KOPT-K1 (cell line): ENCODE results near the gene PRR14.

ENCODE experiments used
- H3K27ac ChIP-seq: fragments of 200-600 bp; sonication (generic); 2 replicates; pipeline ENCODE4 v1.5.1; 2016; ENCODE audit warnings: antibody characterized with exemption, mild to moderate bottlenecking, low read depth, low read length; ENCODE audit not compliant: poor library complexity, severe bottlenecking
- H3K36me3 ChIP-seq: fragments of 200-600 bp; sonication (generic); 2 replicates; pipeline ENCODE4 v1.5.1; 2017; ENCODE audit warnings: antibody characterized with exemption, mild to moderate bottlenecking, low read length, moderate library complexity; ENCODE audit not compliant: insufficient read depth
- H3K9me3 ChIP-seq: fragments of 200-600 bp; sonication (generic); 2 replicates; pipeline ENCODE4 v1.5.1; 2017; ENCODE audit warnings: antibody characterized with exemption, low read length, mild to moderate bottlenecking; ENCODE audit not compliant: insufficient read depth, poor library complexity, severe bottlenecking

Gene PRR14

DNA sequence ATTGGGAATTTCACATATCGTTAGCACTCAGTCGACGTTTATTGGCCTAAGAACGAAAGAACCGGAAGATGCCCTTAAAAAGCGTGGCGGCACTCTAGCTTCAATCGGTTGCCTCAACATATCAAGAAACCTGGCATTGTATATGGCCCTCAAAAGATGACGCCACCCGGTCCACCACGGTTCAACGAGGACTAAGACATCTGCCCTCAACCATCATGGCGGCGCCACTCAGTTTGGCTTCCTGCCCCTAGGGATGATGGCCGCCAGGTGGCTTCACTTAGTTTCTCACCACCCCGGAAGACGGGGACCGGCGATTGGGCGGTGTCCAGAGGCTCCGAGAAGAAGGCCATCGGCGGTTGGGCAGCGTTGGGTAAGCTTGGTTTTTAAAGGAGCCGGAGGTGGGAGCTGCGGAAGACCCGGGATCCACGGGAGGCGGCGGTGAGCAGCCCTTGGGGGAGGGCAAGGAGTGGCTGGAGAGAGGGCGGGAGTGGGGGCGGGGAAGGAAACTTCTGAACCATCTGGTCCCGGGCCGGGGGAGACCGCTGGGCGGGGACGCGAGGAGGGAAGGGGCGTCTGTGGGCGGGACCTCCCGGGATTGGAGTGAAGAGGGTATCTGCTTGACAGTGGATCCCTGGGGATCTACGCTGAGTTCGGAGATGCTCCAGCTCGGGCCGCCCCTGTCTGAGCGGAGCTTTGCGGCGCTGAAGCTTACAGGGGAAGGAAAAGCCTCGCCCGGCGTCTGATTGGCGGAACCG, at the start of gene PRR14:
PRR14 (plus strand) TSS at position 592 of the 755 bp plus-strand sequence. CDS start 686 bp downstream, outside the sequence.
- H3K9me3 ChIP-seq = no peaks in the 10 kb centered on the region
- H3K36me3 ChIP-seq = peaks cover 36% of the 10 kb centered on the region
- H3K27ac ChIP-seq = peak within 1 kb of the TSS; percentile 88

DNA sequence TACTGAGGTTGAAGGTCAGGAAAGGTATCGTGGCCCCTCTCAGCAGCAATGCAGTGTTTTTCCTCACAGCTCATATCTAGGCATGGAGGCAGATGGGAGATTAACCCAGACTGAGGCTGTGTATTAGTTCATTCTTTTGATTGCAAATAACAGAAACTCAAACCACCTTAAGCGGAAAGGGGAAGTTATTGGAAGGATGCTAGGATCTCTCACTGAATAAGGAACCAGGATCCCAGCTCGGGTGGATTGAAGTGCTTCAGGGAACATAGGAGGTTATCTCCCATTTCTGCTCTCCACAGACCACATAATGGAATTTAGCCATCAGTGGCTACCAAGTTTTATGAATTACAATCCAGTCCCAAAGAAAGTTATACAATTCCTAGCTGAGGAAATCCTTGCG, 48.8 kb upstream of the PRR14 start:
- H3K9me3 ChIP-seq = no peaks in the 10 kb centered on the region
- H3K36me3 ChIP-seq = peaks cover 52% of the 10 kb centered on the region
- H3K27ac ChIP-seq = no peak overlapping the region

DNA sequence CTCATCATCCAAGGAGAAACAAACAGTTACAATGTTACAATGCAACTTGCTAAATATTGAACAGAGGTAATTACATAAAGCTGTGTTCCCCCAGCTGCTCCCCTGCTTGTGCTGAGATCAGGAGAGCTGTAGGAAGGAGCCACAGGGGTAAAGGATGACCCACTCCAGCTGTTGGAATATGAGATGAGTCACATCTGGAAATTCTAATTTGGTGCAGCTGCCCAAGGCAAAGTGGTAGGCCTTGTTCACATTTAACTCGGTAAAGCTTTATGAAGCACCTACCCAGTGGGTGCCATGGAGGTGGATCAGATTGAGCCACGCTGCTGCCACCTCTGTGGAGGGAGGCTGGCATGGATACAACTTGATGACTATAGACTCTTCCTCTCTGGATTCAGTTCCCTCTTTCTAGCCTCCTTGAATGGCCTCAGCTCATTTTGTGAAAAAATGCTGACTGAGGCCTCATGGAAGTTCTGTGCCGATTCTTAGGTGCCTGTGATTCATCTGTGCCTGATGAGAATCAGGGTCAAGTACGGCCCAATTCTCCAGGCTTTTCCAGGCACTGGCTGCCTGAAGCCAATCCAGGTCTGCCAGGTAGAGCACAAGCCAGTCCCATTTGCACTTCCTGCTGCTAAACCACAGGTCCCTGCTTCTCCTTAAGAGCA, 48.0 kb upstream of the PRR14 start:
- no peak overlapping the region for H3K27ac ChIP-seq
- H3K36me3 ChIP-seq = peaks cover 59% of the 10 kb centered on the region
- H3K9me3 ChIP-seq = no peaks in the 10 kb centered on the region

DNA sequence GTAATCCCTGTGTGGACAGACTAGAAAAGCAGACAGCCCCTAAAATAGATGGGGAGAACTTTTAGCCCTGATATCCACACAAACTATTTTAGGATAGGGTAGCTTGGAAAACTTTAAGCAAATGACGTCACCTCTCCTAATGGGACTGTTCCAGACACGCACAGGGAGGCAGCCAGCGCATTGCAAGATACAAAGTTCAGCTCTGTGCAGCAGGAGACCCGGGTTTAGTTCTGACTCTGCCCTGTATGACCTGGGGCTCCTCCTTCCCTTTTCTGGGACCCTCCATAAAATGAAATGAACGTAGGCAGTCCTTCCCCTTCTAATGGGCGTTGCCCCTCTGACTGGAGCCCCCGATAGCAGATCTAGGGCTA, 46.8 kb upstream of the PRR14 start:
- peaks cover 68% of the 10 kb centered on the region for H3K36me3 ChIP-seq
- H3K27ac ChIP-seq = no peak overlapping the region
- H3K9me3 ChIP-seq = no peaks in the 10 kb centered on the region

DNA sequence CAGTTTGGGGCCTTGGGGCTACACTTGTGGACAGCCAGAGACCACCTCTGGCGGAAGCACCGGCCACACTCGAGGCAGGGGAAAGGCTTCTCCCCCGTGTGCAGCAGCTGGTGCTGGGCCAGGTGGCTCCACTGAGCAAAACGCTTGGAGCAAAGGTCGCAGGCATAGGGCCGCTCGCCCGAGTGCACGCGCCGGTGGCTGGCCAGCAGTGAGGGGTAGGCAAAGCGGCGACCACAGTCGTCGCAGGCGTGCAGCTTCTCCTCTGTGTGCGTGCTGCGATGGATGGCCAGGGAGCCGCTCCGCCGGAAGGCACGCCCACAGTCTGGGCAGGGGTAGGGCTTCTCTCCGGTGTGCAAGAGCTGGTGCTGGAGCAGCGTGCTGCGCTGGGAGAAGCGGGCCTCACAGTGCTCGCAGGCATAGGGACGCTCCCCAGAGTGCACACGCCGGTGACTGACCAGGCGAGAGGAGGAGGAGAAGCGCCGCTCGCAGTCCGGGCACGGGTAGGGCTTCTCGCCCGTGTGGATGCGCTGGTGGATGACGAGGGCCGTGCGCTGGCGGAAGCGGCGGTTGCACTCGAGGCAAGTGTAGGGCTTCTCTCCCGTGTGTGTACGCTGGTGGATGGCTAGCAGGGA, 46.3 kb upstream of the PRR14 start:
- Histone ChIP-seq H3K27ac (no peak overlapping the region), H3K9me3 (no peaks in the 10 kb centered on the region), H3K36me3 (peaks cover 68% of the 10 kb centered on the region)

DNA sequence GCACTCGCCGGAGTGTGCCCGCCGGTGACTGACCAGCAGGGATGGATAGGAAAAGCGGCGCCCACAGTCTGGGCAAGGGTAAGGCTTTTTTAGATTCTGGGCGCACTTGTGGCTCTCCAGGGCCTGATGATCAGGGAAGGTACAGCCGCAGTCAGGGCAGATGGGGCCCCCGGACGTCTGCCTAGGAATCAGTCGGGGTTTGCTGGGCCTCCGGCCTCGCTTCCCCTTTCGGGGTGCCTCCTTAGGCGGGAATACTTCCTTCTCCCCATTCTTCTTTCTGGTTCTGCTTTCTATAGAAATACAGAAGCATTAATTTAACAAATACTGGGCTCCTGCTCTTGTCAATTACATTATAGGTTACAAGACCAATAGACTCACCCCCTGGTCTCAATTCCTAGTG, 45.6 kb upstream of the PRR14 start:
- Histone ChIP-seq H3K36me3 (peaks cover 68% of the 10 kb centered on the region), H3K27ac (no peak overlapping the region)

DNA sequence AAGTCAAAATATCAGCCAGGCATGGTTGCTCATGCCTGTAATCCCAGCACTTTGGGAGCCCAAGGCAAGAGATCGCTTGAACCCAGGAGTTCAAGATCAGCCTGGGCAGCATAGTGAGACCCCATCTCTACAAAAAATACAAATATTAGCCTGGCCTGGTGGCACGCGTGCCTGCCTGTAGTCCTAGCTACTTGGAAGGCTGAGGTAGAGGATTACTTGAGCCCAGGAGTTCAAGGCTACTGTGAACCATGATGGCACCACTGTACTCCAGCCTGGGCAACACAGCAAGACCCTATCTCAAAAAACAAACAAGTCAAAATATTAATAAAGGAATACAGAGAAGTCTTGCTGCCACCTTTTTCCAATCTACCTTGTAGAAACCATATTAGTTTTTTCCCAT, 44.8 kb upstream of the PRR14 start:
- H3K36me3 ChIP-seq = peaks cover 68% of the 10 kb centered on the region
- no peaks in the 10 kb centered on the region for H3K9me3 ChIP-seq
- H3K27ac ChIP-seq = no peak overlapping the region

More for the DNA sequence above, 45.6 kb upstream of the PRR14 start:
- no peaks in the 10 kb centered on the region for H3K9me3 ChIP-seq

DNA sequence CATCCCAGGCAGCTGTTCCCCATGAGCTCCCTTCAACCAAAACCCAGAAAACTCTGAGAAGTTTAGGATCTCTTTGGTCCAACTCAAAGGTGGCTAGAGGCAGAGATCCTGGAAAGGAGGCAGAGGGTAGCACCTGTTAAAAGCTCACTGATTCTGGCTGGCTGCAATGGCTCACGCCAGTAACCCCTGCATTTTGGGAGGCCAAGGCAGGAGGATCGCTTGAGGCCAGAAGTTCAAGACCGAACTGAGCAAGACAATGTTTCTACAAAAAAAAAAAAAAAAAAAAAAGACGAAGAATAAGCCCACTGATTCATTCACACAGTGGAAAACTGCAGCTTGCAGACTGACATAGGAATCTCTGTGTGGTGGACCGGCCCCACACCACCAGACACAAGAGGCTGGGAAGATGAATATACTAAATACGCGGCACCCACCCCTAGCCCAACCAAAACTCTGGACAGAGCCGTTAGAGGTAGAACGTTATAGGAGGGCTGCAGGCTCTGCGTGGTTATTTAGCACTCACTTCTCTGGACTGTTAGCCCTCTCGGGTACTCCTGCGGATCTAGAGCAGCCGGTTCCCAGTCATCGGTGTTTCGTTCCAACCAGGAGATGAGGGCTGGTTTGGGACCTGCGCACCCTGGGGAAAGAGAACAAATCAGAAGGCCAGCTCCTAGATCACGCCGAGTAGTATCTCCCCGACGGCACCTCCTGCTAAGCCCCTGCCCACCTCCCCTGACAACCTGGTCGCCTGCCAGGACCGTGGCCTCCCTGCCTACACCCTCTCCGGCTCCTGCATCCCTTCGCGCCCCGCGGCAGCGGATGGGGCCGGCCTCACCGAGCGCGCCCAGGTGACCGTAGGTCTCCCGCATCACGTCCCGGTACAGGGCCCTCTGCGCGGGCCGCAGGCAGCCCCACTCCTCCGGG, 41.5 kb upstream of the PRR14 start:
- Histone ChIP-seq H3K9me3 (no peaks in the 10 kb centered on the region), H3K36me3 (peaks cover 43% of the 10 kb centered on the region), H3K27ac (peak overlapping the region; percentile 94)

DNA sequence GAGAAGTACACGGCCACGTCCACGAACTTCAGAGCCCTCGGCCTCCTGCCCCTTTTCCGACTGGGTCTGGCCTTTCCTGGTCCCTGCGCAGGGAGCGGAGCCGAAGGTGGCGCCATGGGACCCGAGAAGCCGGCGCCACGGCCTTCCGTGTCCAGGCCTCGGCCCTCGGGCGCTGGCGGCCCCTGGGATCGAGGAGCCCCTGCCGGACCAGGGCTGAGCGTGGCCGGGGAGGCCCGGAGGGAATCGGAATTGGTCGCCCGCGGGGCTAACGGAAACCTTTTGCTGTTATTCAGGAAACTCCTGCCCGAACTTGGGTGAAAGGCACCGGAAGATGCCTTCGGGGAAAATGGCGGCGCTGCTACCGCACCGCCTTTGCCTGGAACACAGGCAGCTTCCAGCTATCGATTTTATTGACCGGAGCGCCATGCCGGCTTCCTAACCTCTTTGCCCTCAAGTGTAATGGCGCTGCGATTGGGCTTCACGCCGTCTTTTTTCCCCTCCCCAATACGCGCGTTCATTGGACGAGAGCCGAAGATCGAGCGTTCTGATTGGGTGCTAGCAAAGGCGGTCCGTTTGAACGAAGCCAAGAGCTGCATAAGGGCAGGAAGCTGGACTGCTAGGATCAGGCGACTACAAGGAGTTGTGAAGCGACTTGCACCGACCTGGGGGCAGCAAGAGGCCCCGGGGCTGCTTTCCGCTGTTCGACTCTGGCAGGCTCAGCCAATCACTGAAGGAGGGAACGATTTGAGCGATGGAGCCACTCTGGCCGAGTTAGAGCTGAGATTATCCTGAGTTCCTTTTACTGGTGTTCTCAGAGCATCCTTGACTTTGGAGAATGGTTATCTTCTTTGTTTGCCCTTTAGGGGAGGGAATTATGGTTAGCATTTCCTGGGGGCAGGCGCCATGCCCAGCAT, 40.6 kb upstream of the PRR14 start, which contains the start of gene ZNF689:
ZNF689 (minus strand) TSS at position 464 of the 914 bp plus-strand sequence; CDS start at position 116, 348 bp downstream.
- Histone ChIP-seq H3K36me3 (peaks cover 34% of the 10 kb centered on the region), H3K9me3 (no peaks in the 10 kb centered on the region), H3K27ac (peak within 1 kb of the TSS; percentile 94)

DNA sequence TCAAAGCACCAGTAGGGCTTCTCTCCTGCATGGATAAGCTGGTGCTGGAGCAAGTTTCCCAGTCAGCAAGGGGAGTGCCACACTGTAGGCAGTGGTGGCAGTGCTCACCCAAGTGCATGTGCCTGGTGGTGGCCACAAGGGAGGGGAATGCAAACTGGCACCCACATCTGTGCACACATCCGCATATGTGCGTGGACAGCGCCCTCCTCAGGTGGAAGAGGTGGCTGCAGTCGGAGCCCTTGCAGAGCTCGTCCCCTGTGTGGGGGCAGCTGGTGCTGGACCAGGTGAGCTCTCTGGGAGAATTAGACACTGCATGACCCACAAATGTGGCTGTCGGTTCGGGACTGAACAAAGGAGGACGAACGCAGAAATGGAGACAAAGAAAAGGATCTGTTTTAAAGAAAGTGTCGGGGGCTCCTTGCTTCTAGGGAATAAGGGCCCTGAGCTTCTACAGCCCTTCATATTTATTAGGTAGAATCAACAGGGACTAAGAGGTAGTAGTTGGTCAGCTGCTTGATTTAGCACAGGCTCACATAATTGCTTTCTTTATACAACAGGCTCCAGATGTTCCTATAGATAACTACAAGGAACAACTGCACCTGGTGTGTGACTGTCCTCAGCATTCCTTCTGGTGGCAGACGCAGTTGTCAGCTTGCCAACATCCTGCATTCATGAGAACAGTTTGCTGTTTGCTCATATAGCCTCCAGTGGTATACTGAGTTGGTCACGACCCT, 35.2 kb upstream of the PRR14 start:
- no peaks in the 10 kb centered on the region for H3K36me3 ChIP-seq
- peaks cover 17% of the 10 kb centered on the region for H3K9me3 ChIP-seq
- no peak overlapping the region for H3K27ac ChIP-seq

DNA sequence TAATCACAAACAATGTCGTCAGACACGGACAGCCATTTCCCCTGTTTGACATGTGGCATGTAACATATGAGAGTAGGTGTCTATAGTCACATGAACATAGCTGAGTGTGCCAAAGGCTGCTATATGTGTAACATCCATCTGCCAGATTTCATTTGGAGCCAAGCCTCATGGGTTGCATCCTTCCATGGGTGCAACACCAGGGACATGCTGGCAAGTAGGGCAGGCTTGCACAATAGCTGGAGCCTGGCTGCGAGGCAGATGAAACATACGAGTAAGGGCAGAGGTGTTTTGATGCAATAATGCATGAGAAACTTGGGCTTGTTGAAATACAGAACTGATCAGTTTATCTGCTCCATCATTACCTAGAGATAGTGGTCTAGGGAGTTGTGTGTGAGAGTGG, 31.6 kb upstream of the PRR14 start:
- peaks cover 26% of the 10 kb centered on the region for H3K9me3 ChIP-seq
- H3K36me3 ChIP-seq = no peaks in the 10 kb centered on the region
- no peak overlapping the region for H3K27ac ChIP-seq

DNA sequence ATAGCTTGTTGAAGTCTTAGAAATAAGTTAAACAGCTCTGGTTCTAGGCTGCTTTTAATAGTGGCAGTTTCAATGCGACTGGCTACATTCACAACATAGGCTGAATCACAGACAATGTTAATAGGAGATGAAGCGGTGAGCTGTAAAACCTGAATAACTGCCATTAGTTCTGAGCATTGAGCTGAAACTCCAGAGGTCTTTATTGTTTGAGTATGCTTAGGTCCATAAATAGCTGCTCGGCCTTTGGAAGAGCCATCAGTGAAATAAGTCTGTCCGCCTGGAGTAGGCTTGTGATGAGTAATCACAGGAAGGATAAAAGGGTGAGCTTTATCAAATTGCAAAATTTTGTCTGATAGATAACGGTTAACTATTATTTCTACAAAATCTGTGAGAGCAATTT, 31.1 kb upstream of the PRR14 start:
- H3K9me3 ChIP-seq = peaks cover 27% of the 10 kb centered on the region
- H3K27ac ChIP-seq = no peak overlapping the region
- no peaks in the 10 kb centered on the region for H3K36me3 ChIP-seq

DNA sequence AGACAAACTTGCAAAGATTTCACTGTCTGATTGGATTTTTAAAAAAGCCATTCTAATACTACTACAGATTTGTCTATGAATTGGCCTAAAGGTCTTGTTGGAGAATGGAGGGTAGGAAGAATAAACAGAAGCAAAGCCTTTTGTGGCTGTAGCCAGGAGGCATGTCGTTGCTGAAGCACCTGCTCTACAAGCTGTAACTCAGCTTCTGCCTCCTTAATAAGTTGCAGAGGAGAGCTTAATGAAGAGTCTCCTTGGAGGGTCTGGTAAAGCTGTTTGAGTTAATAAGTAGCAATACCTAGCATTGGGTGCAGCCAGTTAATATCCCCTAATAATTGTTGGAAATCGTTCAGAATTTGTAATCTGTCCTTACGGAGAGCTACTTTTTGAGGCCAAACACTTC, 30.6 kb upstream of the PRR14 start:
- Histone ChIP-seq H3K9me3 (peaks cover 27% of the 10 kb centered on the region), H3K36me3 (no peaks in the 10 kb centered on the region), H3K27ac (no peak overlapping the region)
